Measurements from ENCODE around the gene KIF6. TPM values are rescaled to one million over a fixed set of nuclear protein-coding genes. Genes with fewer than 3 reads are reported as not detected.

KIF6 gene
- total and polyA plus RNA-seq, 8 donors = 0.19 to 1.0 (median 0.44) TPM

DNA sequence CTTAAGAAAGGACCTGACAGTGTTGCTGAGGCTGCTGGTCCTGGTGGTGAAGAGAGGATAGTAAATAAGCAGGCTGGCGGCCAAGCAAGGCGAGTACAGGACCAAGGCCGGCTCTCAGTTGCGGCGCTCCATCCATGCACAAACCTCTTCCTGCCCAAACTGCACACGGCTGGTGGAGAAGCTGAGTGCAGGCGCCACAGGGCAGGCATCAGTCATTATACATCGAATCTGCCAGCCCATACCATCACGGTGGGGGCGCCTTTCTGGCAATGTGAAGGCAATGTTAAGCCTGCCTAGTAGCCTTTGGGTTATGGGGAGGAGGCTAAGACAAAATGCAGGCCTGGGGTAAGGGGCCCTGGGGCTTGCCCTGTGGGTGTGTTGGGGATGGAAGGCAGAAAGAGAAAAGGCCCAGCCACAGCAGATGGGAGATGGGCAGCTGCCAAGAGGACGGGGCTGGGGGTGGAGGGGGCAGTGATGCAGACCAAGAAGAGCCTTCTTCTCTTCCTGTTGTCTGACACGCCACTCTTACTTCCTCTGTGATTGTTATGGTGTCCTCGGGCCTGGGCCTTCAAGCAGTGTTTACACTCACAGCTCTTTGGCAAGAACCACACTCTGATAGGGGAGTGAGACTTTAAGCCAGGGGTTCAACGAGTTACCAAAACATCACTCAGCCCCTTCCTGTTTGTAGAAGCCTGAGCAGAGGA, 382.4 kb downstream of the KIF6 start:
- FAIRE-seq = no peak
- intact Hi-C loops (cut with DNase I) = no loop called here
- peak in 1 of 4 donors; percentile 16 for ATAC-seq
- no peak for DNase-seq
- TF ChIP-seq, protein P1, sequence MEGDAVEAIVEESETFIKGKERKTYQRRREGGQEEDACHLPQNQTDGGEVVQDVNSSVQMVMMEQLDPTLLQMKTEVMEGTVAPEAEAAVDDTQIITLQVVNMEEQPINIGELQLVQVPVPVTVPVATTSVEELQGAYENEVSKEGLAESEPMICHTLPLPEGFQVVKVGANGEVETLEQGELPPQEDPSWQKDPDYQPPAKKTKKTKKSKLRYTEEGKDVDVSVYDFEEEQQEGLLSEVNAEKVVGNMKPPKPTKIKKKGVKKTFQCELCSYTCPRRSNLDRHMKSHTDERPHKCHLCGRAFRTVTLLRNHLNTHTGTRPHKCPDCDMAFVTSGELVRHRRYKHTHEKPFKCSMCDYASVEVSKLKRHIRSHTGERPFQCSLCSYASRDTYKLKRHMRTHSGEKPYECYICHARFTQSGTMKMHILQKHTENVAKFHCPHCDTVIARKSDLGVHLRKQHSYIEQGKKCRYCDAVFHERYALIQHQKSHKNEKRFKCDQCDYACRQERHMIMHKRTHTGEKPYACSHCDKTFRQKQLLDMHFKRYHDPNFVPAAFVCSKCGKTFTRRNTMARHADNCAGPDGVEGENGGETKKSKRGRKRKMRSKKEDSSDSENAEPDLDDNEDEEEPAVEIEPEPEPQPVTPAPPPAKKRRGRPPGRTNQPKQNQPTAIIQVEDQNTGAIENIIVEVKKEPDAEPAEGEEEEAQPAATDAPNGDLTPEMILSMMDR (IDR thresholded peaks at IDR 0.05) = no peak
- Histone ChIP-seq H3K9me3 (no peaks in the 10 kb centered on the region), H3K27ac (peak overlapping the region in 1 of 4 donors; percentile 28), H3K4me1 (peaks cover 11 to 39% (median 22%) of the 10 kb centered on the region in 3 donors), H3K4me3 (no peak overlapping the region), H3K27me3 (no peaks in the 10 kb centered on the region), H3K36me3 (no peaks in the 10 kb centered on the region)
- 57% methylated on average over 14 of the region's 14 CpGs for WGBS, 2 donors

DNA sequence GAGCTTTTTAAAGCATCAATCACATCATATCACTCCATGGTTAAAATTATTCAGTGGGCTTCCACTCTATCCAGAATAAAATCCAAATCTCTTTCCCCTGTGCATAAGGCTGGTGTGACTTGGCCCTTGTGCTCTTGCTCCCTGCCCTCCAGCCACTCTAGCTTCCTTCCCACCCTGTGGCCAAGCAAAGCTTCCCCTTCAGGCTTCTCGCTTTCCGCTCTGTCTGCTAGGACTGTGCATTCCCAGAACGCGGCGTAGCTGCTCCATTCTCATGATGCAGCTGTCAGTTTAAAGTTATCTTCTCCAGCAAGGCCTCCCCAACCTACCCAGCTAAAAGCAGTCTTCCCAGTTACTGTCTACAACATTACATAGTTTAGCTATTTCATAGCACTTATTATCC, 383.3 kb downstream of the KIF6 start:
- 85 to 90% methylated on average over 5 of the region's 5 CpGs for WGBS, 2 donors
- TF ChIP-seq, protein P1 (IDR thresholded peaks at IDR 0.05) = no peak
- intact Hi-C loops (cut with DNase I) = no loop called here
- Histone ChIP-seq H3K27ac (no peak overlapping the region), H3K27me3 (no peaks in the 10 kb centered on the region), H3K4me1 (peaks cover 11 to 39% (median 22%) of the 10 kb centered on the region in 3 donors), H3K36me3 (no peaks in the 10 kb centered on the region), H3K9me3 (no peaks in the 10 kb centered on the region), H3K4me3 (no peak overlapping the region)
- no peak for DNase-seq
- ATAC-seq = no peak
- no peak for FAIRE-seq

DNA sequence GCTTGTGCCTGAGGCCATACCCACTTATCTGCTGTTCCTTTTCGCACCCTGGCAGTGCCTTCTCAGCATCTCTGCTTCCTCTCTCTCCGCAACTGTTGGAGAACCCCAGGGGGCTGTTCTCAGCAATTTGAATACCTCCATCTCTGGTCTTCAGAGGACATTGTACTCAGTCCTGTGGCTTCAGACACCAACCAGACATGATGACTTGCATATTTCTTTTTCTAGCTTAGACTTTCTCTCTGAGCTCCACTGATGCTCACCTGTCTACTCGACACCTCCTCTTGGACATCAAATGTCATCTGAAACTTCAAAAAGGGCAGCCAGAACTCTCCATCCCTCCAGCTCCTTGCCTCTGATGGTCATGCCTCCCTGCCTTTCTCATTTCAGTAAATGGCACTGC, 383.9 kb downstream of the KIF6 start:
- H3K9me3 ChIP-seq = no peaks in the 10 kb centered on the region
- FAIRE-seq = no peak
- no peaks in the 10 kb centered on the region for H3K27me3 ChIP-seq
- peaks cover 11 to 39% (median 22%) of the 10 kb centered on the region in 3 donors for H3K4me1 ChIP-seq
- ATAC-seq = no peak
- intact Hi-C loops (cut with DNase I) = no loop called here
- TF ChIP-seq, protein P1 (IDR thresholded peaks at IDR 0.05) = no peak
- no peak overlapping the region for H3K4me3 ChIP-seq
- no peaks in the 10 kb centered on the region for H3K36me3 ChIP-seq
- no peak for DNase-seq
- WGBS, 2 donors = 95 to 96% methylated on average over 3 of the region's 3 CpGs
- no peak overlapping the region for H3K27ac ChIP-seq

DNA sequence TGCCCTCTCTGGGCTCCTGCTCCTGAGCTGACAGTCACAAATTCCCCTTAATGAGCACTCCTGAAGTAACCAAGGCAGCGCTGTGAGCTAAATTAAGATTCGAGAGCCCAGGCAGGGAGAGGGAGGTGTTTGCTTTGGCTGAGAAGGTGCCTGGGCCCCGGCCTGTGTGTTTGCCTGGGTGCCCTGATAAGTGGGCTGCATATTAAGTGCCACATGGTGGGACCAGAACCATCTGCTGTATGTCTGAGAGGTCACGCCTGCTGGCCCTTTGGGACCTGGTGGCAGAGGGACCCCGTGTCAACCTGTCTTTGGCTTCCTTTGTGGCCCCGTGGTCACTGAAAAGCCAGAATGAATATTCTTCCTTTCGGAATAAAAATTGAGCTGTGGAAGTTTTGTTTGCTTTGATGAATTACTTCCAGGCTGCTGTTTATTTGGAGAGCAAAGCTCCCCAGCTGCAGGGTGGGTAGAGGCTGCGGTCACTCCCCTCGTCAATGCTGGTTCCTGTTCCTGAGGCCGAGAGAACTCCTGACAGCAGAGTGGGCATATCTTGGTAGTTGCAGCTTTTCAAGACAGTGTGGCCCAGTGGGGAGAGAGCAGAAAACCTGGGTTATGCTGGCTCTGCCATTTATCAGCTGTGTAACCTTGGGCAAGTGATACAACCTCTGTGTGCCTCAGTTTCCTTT, 385.2 kb downstream of the KIF6 start:
- ATAC-seq (peak; percentile 78 to 91 (median 88)), DNase-seq (peak; percentile 46 to 86 (median 74)), FAIRE-seq (no peak)
- intact Hi-C loops (cut with DNase I) = no loop called here
- TF ChIP-seq, protein P1 (IDR thresholded peaks at IDR 0.05) = no peak
- no peaks in the 10 kb centered on the region for H3K27me3 ChIP-seq
- no peak overlapping the region for H3K4me3 ChIP-seq
- WGBS, 2 donors = 17 to 20% methylated on average over 10 of the region's 10 CpGs
- no peaks in the 10 kb centered on the region for H3K36me3 ChIP-seq
- H3K27ac ChIP-seq = peak overlapping the region in 3 of 4 donors; percentile 55 to 84 (median 66)
- H3K4me1 ChIP-seq = peaks cover 11 to 39% (median 22%) of the 10 kb centered on the region in 3 donors
- H3K9me3 ChIP-seq = no peaks in the 10 kb centered on the region
